Stimulated activated CD4-positive, alpha-beta T cell treated with anti-CD3 and anti-CD28 coated beads, TNF-alpha, amount 100 ng/mL, for 24 hours (primary cell): Measurements from ENCODE around the gene RMRP.
"Not testable (repeated sequence)": the region's sequence is repeated elsewhere in the genome, so short reads cannot be mapped to it uniquely, and the experiment has no call there.

ENCODE experiments used
- DNase-seq, 3 experiments: peaks; one replicate each; pipeline ENCODE4 v3.0.0-alpha.2; 2020; ENCODE audit warnings: low read depth in 3 of 3

Gene RMRP

GRCh38 chr9:35665471-35665818 lies 7.6 kb upstream of the RMRP start:
- no peak for DNase-seq

- DNase-seq, result peak; percentile 40 to 77 (median 41)
Observed at GRCh38 chr9:35664531-35665470, 7.0 kb upstream of the RMRP start, which contains the start of gene ARHGEF39. Gene ARHGEF39 (minus strand): TSS chr9:35665195. CDS start chr9:35665169, 26 bp downstream.

- no peak for DNase-seq
Observed at GRCh38 chr9:35662437-35662836, 4.6 kb upstream of the RMRP start.

GRCh38 chr9:35661756-35662350 lies 4.0 kb upstream of the RMRP start:
- DNase-seq, result no peak

GRCh38 chr9:35660966-35661415 lies 3.2 kb upstream of the RMRP start:
- no peak for DNase-seq

- no peak for DNase-seq
Observed at GRCh38 chr9:35659340-35659739, 1.5 kb upstream of the RMRP start.

- DNase-seq, result no peak
Observed at GRCh38 chr9:35658968-35659220, 1.1 kb upstream of the RMRP start.

- peak; percentile 62 to 76 (median 63) for DNase-seq
Observed at GRCh38 chr9:35658137-35658967, 533 bp upstream of the RMRP start, which contains the start of gene CCDC107. Gene CCDC107 (plus strand): TSS chr9:35658292. CDS start chr9:35658380, 88 bp downstream.

GRCh38 chr9:35656831-35657545 lies 831 bp downstream of the RMRP start:
- DNase-seq, result no peak

GRCh38 chr9:35656348-35656747 lies 1.5 kb downstream of the RMRP start:
- no peak for DNase-seq

GRCh38 chr9:35653611-35654010 lies 4.2 kb downstream of the RMRP start:
- no peak for DNase-seq

GRCh38 chr9:35652829-35653209 lies 5.0 kb downstream of the RMRP start:
- no peak for DNase-seq

GRCh38 chr9:35651956-35652828 lies 5.6 kb downstream of the RMRP start:
- DNase-seq, result no peak

GRCh38 chr9:35650341-35651158 lies 7.3 kb downstream of the RMRP start, which contains the start of gene SIT1:
Gene SIT1 (minus strand): TSS chr9:35650931. CDS start chr9:35650853, 78 bp downstream.
- DNase-seq, result peak in 1 of 3 experiments; percentile 58

GRCh38 chr9:35649431-35650340 lies 8.1 kb downstream of the RMRP start:
- DNase-seq, result peak in 2 of 3 experiments; percentile 17 to 49

- peak; percentile 83 to 89 (median 83) for DNase-seq
Observed at GRCh38 chr9:35646533-35647265, 11.1 kb downstream of the RMRP start.

GRCh38 chr9:35646153-35646532 lies 11.7 kb downstream of the RMRP start:
- peak in 1 of 3 experiments; percentile 21 for DNase-seq

- not testable (repeated sequence) for DNase-seq
Observed at GRCh38 chr9:35645736-35646135, 12.1 kb downstream of the RMRP start.
